Fibroblast of mammary gland (primary cell): ENCODE measurements around the gene ABCA13.

Experiments used
- DNase-seq: peaks from one replicate; pipeline ENCODE4 v3.0.0-alpha.2; 2010; ENCODE audit warnings: low read depth
- H3K4me3 ChIP-seq: 2 replicates; pipeline ENCODE4 v1.5.1; 2011; ENCODE audit warnings: low read depth, mild to moderate bottlenecking, low read length, moderate library complexity; ENCODE audit not compliant: control insufficient read depth
- TF ChIP-seq, protein P1 (sequence below): conservative IDR thresholded peaks from 2 replicates; pipeline ENCODE4 v1.5.1; 2011; ENCODE audit warnings: low read depth, low read length, inconsistent platforms; ENCODE audit not compliant: control insufficient read depth, insufficient read depth

Gene ABCA13

DNA sequence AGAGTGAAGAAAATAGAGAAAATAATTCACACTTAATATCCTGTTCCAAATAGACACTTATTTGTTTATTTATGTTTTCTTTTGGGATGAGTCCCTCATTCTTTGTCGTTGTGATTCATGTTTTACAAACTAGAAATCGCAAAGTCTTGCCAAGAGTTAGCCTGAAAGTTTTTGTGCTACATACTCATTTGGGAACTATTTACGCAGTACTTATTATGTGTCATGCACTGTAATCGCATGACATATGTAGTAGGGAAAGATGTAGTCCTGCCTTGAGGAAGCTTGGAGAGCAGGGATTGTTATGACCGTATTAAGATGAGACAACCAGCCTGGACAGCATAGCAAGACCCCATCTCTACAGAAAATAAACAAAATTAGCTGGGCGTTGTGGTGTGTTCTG is 189.3 kb downstream of the ABCA13 start:
- peak; percentile 81 for DNase-seq
- TF ChIP-seq, protein P1, sequence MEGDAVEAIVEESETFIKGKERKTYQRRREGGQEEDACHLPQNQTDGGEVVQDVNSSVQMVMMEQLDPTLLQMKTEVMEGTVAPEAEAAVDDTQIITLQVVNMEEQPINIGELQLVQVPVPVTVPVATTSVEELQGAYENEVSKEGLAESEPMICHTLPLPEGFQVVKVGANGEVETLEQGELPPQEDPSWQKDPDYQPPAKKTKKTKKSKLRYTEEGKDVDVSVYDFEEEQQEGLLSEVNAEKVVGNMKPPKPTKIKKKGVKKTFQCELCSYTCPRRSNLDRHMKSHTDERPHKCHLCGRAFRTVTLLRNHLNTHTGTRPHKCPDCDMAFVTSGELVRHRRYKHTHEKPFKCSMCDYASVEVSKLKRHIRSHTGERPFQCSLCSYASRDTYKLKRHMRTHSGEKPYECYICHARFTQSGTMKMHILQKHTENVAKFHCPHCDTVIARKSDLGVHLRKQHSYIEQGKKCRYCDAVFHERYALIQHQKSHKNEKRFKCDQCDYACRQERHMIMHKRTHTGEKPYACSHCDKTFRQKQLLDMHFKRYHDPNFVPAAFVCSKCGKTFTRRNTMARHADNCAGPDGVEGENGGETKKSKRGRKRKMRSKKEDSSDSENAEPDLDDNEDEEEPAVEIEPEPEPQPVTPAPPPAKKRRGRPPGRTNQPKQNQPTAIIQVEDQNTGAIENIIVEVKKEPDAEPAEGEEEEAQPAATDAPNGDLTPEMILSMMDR: no peak
- no peak overlapping the region for H3K4me3 ChIP-seq

DNA sequence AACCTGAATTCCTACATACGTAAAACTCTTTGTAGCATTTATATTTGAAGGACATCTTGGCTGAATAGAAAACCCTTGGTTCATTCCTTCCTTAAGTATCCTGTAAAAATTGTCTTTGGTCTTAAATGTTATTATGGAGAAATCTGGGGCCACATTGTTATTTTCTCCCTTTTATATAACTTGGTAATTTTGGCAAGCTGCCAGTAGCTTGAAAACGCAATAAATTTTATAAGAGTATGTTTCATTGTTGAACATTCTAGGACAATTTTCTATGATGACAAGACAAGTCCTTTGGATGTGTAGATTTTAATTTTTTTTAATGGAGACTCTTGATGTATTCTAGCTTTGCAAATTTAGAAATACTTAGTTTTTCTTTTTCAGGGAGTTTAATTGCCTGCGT is 191.9 kb downstream of the ABCA13 start:
- H3K4me3 ChIP-seq: no peak overlapping the region
- TF ChIP-seq, protein P1: no peak
- DNase-seq: no peak

DNA sequence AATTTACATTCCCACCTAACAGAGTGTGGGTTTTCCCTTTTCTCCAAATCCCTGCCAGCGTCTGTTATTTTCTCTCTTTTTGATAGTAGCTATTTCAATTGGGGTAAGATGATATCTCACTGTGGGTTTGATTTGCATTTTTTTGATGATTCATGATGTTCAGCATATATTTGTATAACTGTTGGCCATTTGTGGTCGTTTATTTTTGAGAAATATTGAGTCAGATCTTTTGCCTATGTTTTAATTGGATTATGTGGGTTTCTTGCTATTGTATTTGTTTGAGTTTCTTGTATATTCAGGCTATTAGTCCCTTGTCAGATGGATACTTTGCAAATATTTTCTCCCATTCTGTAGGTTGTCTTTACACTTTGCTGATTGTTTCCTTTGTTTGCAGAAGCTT is 193.8 kb downstream of the ABCA13 start:
- peak; percentile 17 for DNase-seq
- no peak overlapping the region for H3K4me3 ChIP-seq
- TF ChIP-seq, protein P1: no peak

DNA sequence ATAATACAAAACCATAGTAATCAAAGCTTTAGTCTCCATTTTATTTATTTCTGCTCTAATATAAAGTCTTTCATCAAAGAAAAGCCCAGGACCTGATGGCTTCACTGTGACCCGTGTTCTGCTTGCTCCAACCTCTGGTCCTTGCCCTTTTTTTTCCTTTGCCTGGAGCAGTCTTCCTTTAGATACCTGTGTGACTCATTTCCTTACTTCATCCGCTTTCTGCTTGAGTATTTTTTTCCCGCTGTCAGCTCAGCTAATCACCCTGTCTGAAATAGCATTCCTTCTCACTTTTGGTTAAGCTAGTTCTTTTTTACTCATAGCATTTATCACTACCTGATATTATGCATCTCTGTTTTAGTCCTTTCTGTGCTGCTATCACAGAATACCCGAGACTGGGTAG is 194.8 kb downstream of the ABCA13 start:
- DNase-seq: no peak
- H3K4me3 ChIP-seq: no peak overlapping the region
- TF ChIP-seq, protein P1: no peak

DNA sequence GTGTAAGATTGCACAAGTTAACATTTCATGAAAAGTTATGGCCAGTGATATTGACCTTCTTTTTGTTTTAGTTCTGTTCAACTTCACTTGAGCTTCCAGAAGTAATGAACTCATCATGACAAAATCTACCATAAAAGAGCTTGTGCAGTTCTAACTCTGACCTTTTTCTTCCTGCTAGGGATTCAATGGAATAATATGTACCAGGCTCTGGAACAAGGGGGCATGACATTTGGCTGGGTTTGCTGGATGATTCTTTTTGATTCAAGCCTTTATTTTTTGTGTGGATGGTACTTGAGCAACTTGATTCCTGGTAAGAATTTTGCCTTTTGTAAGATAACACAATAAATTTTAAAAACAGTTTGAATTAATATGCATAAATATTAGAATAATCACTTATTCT is 205.0 kb downstream of the ABCA13 start:
- TF ChIP-seq, protein P1: no peak
- peak; percentile 43 for DNase-seq
- no peak overlapping the region for H3K4me3 ChIP-seq

DNA sequence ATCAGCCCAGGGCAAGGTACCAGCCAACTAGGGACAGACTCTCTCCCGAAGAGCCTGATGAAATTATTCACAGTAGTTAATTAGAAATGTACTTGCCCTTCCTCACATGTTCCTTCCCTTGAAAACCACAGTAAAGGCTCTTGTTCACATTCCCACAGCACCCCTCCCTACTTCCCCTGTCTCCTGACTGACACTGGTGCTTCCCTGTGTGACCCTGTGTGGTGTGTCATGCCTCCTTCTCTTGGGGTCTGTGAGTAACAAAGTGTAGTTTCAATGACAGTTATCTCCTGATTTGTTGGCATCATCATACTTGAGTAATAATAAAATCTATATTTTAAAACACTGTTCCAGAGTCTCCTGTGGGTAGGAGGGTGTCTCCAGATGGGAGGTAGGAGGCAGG is 209.7 kb downstream of the ABCA13 start:
- H3K4me3 ChIP-seq: no peak overlapping the region
- no peak for DNase-seq
- TF ChIP-seq, protein P1: no peak

DNA sequence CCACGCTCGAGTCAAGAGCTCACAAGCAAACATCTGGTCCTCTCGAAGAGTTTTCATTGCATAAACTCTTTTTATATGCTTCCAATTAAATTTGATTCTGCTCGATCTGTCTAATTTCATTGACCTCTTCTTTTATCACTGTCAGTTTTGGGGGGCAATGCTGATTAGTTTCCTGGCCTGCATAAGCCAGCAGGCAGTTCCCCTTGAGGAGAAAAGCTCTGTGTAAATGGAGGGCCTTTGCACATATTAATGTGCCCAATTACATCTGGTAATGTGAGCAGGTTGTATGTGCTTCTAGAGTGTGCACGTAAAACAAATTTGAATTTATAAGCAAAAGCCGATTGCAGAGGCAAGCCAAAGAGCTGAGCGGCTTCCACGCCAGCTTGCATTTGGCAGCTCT is 210.3 kb downstream of the ABCA13 start:
- TF ChIP-seq, protein P1: no peak
- H3K4me3 ChIP-seq: no peak overlapping the region
- DNase-seq: no peak
